Spleen (tissue), 7 donors: ENCODE measurements around the gene CHKB.

Experiments used
- POLR2A ChIP-seq, 3 donors: fragments of 450-650 bp; IDR thresholded peaks; one replicate each; pipeline ENCODE4 v1.5.1; 2017; ENCODE audit warnings: antibody characterized with exemption in 3 of 3, mild to moderate bottlenecking in 1 of 3
- TF ChIP-seq, protein P1 (sequence below), 11 experiments: fragments of 200-600 bp in 7 of 11; fragments of 450-650 bp in 4 of 11; sonication (generic) in 4 of 11; IDR thresholded peaks in 8 of 11; conservative IDR thresholded peaks in 3 of 11; 1 replicate in 7 of 11; 2 replicates in 4 of 11; pipeline versions ENCODE4 v1.4.0 to v1.8.0; 2016 to 2021; ENCODE audit warnings: antibody characterized with exemption in 11 of 11, inconsistent platforms in 4 of 11, mild to moderate bottlenecking in 1 of 11
- donor health status: DM: no; HTN: no; CAD: no; lungs with moderate emphysema.
- donor health status: DM: no; HTN: no; CAD: no.
- donor health status: DM: no; HTN: no; CAD: no.

GRCh38 chr22:50572965-50573364 is 9.7 kb downstream of the CHKB start:
- TF ChIP-seq, protein P1, sequence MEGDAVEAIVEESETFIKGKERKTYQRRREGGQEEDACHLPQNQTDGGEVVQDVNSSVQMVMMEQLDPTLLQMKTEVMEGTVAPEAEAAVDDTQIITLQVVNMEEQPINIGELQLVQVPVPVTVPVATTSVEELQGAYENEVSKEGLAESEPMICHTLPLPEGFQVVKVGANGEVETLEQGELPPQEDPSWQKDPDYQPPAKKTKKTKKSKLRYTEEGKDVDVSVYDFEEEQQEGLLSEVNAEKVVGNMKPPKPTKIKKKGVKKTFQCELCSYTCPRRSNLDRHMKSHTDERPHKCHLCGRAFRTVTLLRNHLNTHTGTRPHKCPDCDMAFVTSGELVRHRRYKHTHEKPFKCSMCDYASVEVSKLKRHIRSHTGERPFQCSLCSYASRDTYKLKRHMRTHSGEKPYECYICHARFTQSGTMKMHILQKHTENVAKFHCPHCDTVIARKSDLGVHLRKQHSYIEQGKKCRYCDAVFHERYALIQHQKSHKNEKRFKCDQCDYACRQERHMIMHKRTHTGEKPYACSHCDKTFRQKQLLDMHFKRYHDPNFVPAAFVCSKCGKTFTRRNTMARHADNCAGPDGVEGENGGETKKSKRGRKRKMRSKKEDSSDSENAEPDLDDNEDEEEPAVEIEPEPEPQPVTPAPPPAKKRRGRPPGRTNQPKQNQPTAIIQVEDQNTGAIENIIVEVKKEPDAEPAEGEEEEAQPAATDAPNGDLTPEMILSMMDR (IDR thresholded peaks at IDR 0.05 in 8 of 11, conservative IDR thresholded peaks at IDR 0.05 in 3 of 11), result no peak
- no peak for TF ChIP-seq POLR2A (IDR thresholded peaks at IDR 0.05)
